Transverse colon (tissue), 4 donors: ENCODE measurements around the gene TLX2.

Experiments used
- POLR2AphosphoS5 ChIP-seq, 3 donors: sonication (generic); formaldehyde crosslinking; IDR thresholded peaks; one replicate each; pipeline ENCODE4 v1.6.1; 2016; ENCODE audit warnings: antibody characterized with exemption in 3 of 3
- TF ChIP-seq, protein P1 (sequence below), 5 experiments: fragments of 200-600 bp in 3 of 5; fragments of 450-650 bp in 2 of 5; sonication (generic) in 3 of 5; IDR thresholded peaks; 1 replicate in 2 of 5; 2 replicates in 3 of 5; pipeline ENCODE4 v1.5.1; 2016 to 2017; ENCODE audit warnings: antibody characterized with exemption in 5 of 5, inconsistent platforms in 3 of 5, mild to moderate bottlenecking in 2 of 5, moderate library complexity in 1 of 5

DNA sequence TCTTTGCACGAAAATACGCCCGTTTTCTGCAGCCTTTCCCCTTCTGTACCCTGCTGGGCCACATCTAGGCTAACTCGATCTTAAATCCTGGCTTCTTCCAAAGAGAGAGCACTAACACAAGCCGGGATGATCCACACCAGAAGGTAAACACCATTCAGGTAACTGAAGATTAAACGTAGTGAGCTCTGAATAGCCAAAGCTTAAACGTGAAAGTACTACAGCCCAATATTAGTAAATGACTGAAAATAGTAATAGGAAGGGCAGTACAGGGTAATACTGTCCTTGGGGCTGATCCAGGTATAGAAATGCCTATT lies 41.3 kb upstream of the TLX2 start:
- TF ChIP-seq, protein P1, sequence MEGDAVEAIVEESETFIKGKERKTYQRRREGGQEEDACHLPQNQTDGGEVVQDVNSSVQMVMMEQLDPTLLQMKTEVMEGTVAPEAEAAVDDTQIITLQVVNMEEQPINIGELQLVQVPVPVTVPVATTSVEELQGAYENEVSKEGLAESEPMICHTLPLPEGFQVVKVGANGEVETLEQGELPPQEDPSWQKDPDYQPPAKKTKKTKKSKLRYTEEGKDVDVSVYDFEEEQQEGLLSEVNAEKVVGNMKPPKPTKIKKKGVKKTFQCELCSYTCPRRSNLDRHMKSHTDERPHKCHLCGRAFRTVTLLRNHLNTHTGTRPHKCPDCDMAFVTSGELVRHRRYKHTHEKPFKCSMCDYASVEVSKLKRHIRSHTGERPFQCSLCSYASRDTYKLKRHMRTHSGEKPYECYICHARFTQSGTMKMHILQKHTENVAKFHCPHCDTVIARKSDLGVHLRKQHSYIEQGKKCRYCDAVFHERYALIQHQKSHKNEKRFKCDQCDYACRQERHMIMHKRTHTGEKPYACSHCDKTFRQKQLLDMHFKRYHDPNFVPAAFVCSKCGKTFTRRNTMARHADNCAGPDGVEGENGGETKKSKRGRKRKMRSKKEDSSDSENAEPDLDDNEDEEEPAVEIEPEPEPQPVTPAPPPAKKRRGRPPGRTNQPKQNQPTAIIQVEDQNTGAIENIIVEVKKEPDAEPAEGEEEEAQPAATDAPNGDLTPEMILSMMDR (IDR thresholded peaks at IDR 0.05): no peak
- TF ChIP-seq POLR2AphosphoS5 (IDR thresholded peaks at IDR 0.05): no peak
